ENCODE measurements around the gene CRAMP1. TPM values are rescaled to one million over a fixed set of nuclear protein-coding genes. Genes with fewer than 3 reads are reported as not detected.
"Not testable (repeated sequence)": the region's sequence is repeated elsewhere in the genome, so short reads cannot be mapped to it uniquely, and the experiment has no call there.

Gene CRAMP1
- total RNA-seq, 4 donors from 2014 or later, result 7.6 to 11.7 (median 9.8) TPM

DNA sequence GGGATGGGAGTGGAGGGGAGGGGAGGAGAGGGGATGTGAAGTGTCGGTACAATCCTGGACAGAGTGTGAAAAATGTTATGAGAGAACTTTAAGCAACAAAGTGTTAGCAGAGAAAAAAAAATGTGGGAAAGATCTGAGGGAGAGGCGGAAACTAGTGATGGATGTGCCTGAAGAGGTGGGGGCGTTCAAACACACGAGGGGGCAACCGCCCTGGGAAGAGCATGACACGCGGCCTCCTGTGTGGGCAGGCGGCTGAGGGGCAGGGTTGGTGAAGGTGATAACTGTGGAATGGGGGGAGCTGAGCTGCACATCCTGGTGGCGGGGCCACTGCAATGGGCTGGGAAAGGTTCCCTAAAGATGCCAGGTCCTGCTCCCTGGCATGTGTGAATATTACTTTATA, 30.4 kb upstream of the CRAMP1 start:
- no peak for DNase-seq (ENCODE audit: low spot score)
- no peak for ATAC-seq (ENCODE audit: low FRiP score)
- TF ChIP-seq CTCF (IDR thresholded peaks at IDR 0.05), result no peak

GRCh38 chr16:1583180-1583579, 29.0 kb upstream of the CRAMP1 start:
- no peak for ATAC-seq (ENCODE audit: low FRiP score)
- no peak for DNase-seq (ENCODE audit: low spot score)
- TF ChIP-seq CTCF (IDR thresholded peaks at IDR 0.05), result no peak

DNA sequence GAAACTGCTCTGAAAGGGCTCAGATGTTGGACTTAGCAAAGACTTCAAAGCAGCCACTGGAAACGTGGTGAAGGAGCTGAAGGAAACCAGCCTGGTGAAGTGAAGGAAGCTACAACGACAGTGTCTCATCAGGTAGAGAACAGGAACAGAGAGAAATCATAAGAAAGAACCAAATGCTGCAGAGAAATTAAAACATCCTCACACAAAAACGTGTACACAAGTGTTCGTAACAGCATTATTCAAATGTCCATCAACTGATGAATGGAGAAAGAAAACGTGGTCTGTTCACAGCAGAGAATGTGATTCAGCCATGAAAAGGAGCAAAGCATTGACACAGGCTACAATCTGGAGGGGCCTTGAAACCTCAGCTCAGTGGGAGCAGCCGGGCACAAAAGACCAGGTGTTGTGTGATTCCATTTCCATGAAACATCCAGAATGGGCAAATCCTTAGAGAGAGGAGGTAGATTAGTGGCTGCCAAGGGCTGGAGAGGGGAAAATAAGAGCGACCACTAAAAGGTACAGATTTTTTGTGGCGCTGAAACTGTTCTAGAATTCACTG, 27.2 kb upstream of the CRAMP1 start:
- DNase-seq (ENCODE audit: low spot score) (no peak), ATAC-seq (ENCODE audit: low FRiP score) (no peak)
- TF ChIP-seq CTCF (IDR thresholded peaks at IDR 0.05), result no peak

GRCh38 chr16:1590366-1590765, 21.8 kb upstream of the CRAMP1 start:
- ATAC-seq (ENCODE audit: low FRiP score) (no peak), DNase-seq (ENCODE audit: low spot score) (no peak)
- TF ChIP-seq CTCF (IDR thresholded peaks at IDR 0.05), result no peak

DNA sequence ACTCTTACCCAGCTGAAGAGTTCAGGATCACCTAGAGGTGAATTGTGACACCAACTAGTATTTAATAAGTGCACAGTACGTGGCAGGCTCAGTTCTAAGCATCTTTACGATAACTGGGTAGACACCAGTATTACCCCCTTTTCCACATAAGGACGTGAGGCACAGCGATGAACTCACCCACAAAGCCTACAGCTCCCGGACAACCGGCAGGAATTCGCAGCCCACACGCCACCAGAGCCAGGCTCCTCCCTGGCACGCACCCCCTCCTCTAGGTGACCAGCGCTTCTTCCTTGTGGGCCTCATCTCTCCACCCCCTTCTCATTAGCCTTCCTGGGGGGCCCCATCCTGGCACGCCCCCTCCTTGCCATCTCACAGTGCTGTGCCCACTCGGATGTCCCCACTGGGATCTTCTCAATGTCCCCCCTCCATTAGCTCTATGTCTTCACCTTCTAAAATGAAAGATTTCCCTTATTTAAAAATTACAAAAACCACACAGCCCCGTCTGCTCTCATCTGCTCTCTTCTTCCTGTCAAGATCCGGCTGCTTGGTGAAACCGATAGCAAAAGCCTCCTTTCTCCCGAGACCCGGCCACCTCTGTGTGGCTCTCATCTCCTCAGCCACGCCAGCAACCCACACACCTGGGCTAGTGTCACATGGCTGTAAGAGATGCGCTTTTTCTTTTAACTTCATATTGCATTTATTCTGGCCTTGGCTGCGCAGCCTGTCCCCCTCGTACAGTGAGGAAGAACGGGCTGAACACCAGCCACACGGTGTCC, 21.0 kb upstream of the CRAMP1 start:
- ATAC-seq (ENCODE audit: low FRiP score) (no peak), DNase-seq (ENCODE audit: low spot score) (no peak)
- no peak for TF ChIP-seq CTCF (IDR thresholded peaks at IDR 0.05)

- no peak for TF ChIP-seq CTCF (IDR thresholded peaks at IDR 0.05)
- no peak for ATAC-seq (ENCODE audit: low FRiP score)
- DNase-seq (ENCODE audit: low spot score), result no peak
Observed at GRCh38 chr16:1592446-1592845, 19.7 kb upstream of the CRAMP1 start.

GRCh38 chr16:1595511-1595910, 16.6 kb upstream of the CRAMP1 start:
- DNase-seq (ENCODE audit: low spot score); ATAC-seq (ENCODE audit: low FRiP score): not testable (repeated sequence)

Measured in omental fat pad (tissue), 4 donors.